SHP77 (cell line): ENCODE results near the gene COMMD6.

ENCODE experiments used
- DNase-seq, 2 experiments: peaks; one replicate each; lab custom pipeline; 2025; lab: John Stamatoyannopoulos, UW

COMMD6 gene

DNA sequence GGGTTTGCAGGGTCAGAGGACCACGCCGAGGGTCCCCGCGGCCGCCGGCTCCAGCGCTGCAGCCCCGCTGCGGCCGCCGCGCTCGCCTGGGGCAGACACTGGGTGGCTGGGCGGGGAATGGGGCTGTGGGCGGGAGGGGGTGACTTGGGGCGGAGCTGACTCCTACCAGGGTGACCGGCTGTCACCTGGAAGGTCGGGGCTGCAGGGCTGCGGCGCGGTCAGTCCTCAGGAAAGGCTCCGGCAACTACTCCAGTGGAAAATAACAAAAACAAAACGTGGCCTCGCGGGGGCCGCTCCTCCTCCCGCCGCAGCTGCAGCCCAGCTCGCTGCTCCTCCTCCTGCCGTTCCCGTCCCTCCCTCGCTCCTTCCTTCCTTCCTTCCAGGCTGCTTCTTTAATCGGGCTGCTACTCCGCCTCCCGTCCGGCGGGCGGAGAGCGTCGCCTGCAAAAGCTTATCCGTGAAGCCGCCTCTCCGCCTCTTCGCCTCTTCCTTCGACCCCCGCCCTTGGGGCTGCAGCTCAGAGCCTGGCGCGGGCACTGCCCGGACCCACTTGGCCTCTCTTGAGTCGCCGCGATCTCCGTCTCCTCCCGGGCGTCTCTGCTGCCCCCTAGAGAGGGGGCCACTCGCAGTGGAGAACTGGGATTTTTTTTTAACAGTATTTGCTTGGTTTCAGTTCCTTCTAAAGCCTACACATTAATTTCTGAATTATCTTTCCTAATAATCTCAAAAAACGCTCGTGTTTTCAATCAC, 55.4 kb downstream of the COMMD6 start, which contains the start of gene TBC1D4:
Gene TBC1D4, minus strand, starts transcription at position 100 of the 750 bp plus-strand sequence. CDS start 402 bp downstream, outside the sequence.
- DNase-seq: peak; percentile 68 to 86

DNA sequence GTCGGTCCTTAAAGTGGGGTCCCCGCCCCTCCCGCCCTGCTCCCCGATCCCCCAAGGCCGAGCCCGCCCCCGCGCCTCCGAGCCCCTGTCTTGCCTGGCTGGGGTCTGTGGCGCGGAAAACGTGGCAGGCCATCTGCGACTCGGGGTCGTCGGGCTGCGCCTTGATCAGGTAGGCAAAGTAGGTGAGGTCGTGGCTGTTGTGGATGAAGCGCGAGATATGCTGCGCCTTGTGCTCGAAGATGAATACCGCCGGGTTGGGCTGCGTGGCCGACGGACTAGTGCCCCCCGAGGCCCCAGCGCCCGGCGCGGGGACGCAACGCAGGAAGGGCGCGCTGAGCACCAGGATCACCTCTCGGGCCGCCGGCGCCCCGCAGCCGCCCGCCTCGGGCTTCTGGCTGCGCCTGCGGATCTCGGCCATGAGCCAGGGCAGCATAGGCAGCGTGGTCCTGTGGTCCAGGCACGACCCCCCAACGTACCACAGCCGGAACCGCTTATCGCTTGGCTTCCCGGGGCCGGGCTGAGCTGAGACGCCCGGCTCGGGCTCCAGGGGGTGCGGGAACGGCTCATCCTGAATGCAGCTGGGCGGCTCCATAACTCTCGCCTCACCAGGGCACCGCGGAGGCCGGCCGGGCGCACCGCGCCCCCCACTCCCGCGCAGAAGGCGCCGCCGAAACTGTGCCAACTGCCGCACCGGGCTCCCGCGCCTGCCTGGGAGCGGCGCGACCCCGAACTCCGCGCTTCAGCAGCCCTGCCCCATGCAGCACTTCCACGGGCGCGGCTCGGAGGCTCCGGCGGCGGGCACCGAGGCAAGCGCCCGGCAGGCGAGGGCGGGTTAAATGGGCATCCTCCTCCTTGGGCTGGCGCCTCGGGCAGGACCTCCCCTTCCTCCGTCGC, 56.2 kb downstream of the COMMD6 start:
- peak; percentile 38 to 50 for DNase-seq

- peak; percentile 32 to 60 for DNase-seq
Observed at GRCh38 chr13:75480671-75481175, 56.9 kb downstream of the COMMD6 start.

DNA sequence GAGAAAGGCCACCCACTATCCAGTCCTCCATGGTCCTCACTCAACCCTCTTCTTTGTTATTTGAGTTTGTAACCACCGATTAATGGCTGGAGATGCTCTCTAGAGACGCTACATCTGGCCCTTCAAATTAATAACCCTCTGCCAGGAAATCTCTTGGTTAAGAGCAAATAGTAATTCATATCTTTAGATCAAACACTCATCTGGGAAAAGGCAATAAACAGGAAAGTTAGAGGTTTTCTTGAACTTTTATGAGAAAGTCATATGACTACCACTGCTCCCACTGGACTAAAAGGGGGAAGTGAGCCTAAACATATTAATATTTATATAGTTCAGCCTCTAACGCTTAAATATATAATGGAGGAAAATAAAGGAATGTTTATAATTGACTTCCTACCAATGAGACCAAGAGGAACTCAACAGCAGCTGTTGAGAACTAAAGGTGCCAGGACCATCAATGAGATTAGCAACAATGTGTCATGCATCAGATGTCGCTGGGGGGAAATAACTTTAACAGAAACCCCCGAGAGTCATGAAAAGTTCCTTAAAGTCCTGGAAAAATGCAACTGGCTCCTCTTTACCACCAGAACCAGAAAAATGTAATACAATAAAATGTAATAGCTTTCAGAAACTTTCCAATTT, 58.4 kb downstream of the COMMD6 start:
- peak; percentile 5 to 11 for DNase-seq

GRCh38 chr13:75478659-75479058, 59.0 kb downstream of the COMMD6 start:
- DNase-seq: no peak
